ENCODE results near the gene RPS6KA1. TPM values are rescaled to one million over a fixed set of nuclear protein-coding genes. Genes with fewer than 3 reads are reported as not detected.

Gene RPS6KA1
- total and polyA plus RNA-seq, 2 of the 4 experiments (the other 2 are of a cell fraction), result 3.6 to 6.3 TPM

DNA sequence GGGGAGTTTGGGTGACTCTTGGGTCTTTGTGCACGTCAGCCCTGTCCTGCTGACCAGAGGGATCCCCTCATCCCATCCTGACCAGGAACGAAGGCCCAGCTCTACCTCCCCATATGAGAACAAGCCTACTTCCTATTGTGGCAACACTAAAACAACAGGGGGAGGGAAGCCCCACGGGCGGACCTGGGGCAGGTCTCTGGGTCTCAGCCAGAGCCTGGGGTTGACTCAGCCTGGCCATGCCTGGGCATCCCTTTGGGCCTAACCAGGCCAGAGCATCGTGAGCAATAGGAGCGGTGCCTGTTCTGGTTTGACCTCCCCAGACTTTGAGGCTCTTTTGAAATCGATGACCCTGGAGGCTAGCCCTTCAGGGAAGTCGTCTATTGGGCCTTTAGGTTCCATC is 16.8 kb downstream of the RPS6KA1 start:
- no TSS peak for BruUV-seq (replicated peaks)
- in situ Hi-C loops (cut with MboI; ENCODE audit: low sequenced_read_pairs) (no loop called here), dilution Hi-C loops (cut with HindIII; ENCODE audit: low sequenced_read_pairs, unreplicated experiment) (no loop called here), intact Hi-C loops (cut with micrococcal nuclease) (no loop called here)
- Histone ChIP-seq H3K9ac (ENCODE audit: low read depth, low read length) (no peak overlapping the region), H4K91ac (ENCODE audit: insufficient read depth, low read depth, low read length) (no peak overlapping the region), H3K4me3 (ENCODE audit: insufficient read depth, low read depth, low read length) (no peak overlapping the region), H3K14ac (replicated peaks; ENCODE audit: low read depth, low read length) (no peak overlapping the region), H3K18ac (ENCODE audit: low read depth, low read length) (no peak overlapping the region), H3K27ac (ENCODE audit: insufficient read depth, low read length) (no peak overlapping the region), H4K20me1 (ENCODE audit: insufficient read depth, low read length) (no peaks in the 10 kb centered on the region), H3K23ac (ENCODE audit: low read depth, low read length) (no peak overlapping the region), H2BK120ac (ENCODE audit: low read depth, low read length) (no peak overlapping the region), H3K56ac (ENCODE audit: extremely low read depth, insufficient read depth, low read length) (no peak overlapping the region), H2BK20ac (ENCODE audit: low read depth, low read length) (no peak overlapping the region), H2AK5ac (ENCODE audit: low read depth, low read length) (no peak overlapping the region), H3K4me2 (ENCODE audit: low read depth, low read length) (no peak overlapping the region), H2AK9ac (replicated peaks; ENCODE audit: low read depth, low read length, poor library complexity) (peak overlapping the region; percentile 37), H2BK5ac (ENCODE audit: low read depth, low read length, poor library complexity, severe bottlenecking) (no peak overlapping the region), H2BK15ac (ENCODE audit: low read depth, low read length) (no peak overlapping the region), H3K4me1 (ENCODE audit: control insufficient read depth, insufficient read depth, low read length) (peaks cover 11% of the 10 kb centered on the region), H3K36me3 (ENCODE audit: control insufficient read depth, insufficient read depth, low read length) (no peaks in the 10 kb centered on the region), H3K79me1 (ENCODE audit: low read depth in 1 of 2, low read length in 2 of 2) (no peaks in the 10 kb centered on the region), H4K5ac (ENCODE audit: low read depth, low read length) (no peak overlapping the region), H3K9me3 (ENCODE audit: control insufficient read depth, insufficient read depth, low read length) (no peaks in the 10 kb centered on the region), H4K8ac (ENCODE audit: low read depth in 2 of 2, low read length in 2 of 2) (no peak overlapping the region), H2AFZ (replicated peaks; ENCODE audit: low read length, poor library complexity) (peak overlapping the region; percentile 14), H3K9me1 (ENCODE audit: insufficient read depth, low read length) (no peaks in the 10 kb centered on the region; the same call in 1 of the 2 replicates), H3K4ac (ENCODE audit: low read depth, low read length) (no peak overlapping the region), H3K27me3 (ENCODE audit: control insufficient read depth, insufficient read depth, low read length) (no peaks in the 10 kb centered on the region)
- WGBS, 2 experiments (ENCODE audit: extremely low coverage in 2 of 2, insufficient read length in 1 of 2), result 80% methylated on average over 2 of the region's 8 CpGs; no CpG with 5 or more reads in 1 of the 2 experiments
- TF ChIP-seq POLR2A (IDR thresholded peaks at IDR 0.05; ENCODE audit: low read depth, low read length), result no peak
- no peak for TF ChIP-seq SMC3 (IDR thresholded peaks at IDR 0.05; ENCODE audit: low read depth, low read length)
- no peak for TF ChIP-seq FOS (IDR thresholded peaks at IDR 0.05; ENCODE audit: low read depth, low read length)
- TF ChIP-seq RCOR1 (IDR thresholded peaks at IDR 0.05; ENCODE audit: insufficient replicate concordance, low read length), result no peak
- no peak for TF ChIP-seq MXI1 (IDR thresholded peaks at IDR 0.05; ENCODE audit: borderline replicate concordance, low read depth, low read length)
- no peak for TF ChIP-seq BHLHE40 (IDR thresholded peaks at IDR 0.05; ENCODE audit: low read depth, low read length)
- no peak for TF ChIP-seq RAD21 (IDR thresholded peaks at IDR 0.05; ENCODE audit: low read length)
- TF ChIP-seq, protein P1, sequence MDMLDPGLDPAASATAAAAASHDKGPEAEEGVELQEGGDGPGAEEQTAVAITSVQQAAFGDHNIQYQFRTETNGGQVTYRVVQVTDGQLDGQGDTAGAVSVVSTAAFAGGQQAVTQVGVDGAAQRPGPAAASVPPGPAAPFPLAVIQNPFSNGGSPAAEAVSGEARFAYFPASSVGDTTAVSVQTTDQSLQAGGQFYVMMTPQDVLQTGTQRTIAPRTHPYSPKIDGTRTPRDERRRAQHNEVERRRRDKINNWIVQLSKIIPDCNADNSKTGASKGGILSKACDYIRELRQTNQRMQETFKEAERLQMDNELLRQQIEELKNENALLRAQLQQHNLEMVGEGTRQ (IDR thresholded peaks at IDR 0.05; ENCODE audit: low read depth, low read length), result no peak
- no peak for TF ChIP-seq RFX5 (IDR thresholded peaks at IDR 0.05; ENCODE audit: low read depth, low read length)
- no peak for TF ChIP-seq CEBPB (IDR thresholded peaks at IDR 0.05; ENCODE audit: low read depth, low read length)
- TF ChIP-seq CHD1 (IDR thresholded peaks at IDR 0.05; ENCODE audit: low read depth, low read length), result no peak
- no peak for TF ChIP-seq MAFK (IDR thresholded peaks at IDR 0.05; ENCODE audit: low read depth, low read length)
- TF ChIP-seq, protein P2, sequence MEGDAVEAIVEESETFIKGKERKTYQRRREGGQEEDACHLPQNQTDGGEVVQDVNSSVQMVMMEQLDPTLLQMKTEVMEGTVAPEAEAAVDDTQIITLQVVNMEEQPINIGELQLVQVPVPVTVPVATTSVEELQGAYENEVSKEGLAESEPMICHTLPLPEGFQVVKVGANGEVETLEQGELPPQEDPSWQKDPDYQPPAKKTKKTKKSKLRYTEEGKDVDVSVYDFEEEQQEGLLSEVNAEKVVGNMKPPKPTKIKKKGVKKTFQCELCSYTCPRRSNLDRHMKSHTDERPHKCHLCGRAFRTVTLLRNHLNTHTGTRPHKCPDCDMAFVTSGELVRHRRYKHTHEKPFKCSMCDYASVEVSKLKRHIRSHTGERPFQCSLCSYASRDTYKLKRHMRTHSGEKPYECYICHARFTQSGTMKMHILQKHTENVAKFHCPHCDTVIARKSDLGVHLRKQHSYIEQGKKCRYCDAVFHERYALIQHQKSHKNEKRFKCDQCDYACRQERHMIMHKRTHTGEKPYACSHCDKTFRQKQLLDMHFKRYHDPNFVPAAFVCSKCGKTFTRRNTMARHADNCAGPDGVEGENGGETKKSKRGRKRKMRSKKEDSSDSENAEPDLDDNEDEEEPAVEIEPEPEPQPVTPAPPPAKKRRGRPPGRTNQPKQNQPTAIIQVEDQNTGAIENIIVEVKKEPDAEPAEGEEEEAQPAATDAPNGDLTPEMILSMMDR (conservative IDR thresholded peaks at IDR 0.05; ENCODE audit: low read depth, low read length), result no peak
- no peak for TF ChIP-seq MAZ (IDR thresholded peaks at IDR 0.05; ENCODE audit: borderline replicate concordance, low read depth, low read length)
- TF ChIP-seq NFE2L2 (IDR thresholded peaks at IDR 0.05; ENCODE audit: low read depth, low read length), result no peak
- no peak for ATAC-seq (ENCODE audit: low read depth)
- CTCF ChIA-PET, result no interaction called here
- POLR2A ChIA-PET (ENCODE audit: unreplicated experiment), result no interaction called here
- DNase-seq, result no peak
